Left lung (tissue), 14 donors: ENCODE results near the gene PHRF1. TPM values are rescaled to one million over a fixed set of nuclear protein-coding genes. Genes with fewer than 3 reads are reported as not detected.
A peak's percentile ranks its signal among the peaks of the same experiment; 100 is the strongest.

ENCODE experiments used
- ATAC-seq: fragments of 200-7000 bp; cut with Tn5 transposase; one replicate; pipeline ENCODE4 v1.9.1; 2020; ENCODE audit warnings: moderate library complexity
- DNase-seq, 4 donors: peaks; one replicate each; pipeline ENCODE4 v3.0.0-alpha.2; 2013 to 2020
- H3K27ac ChIP-seq, 2 donors: fragments of 200-600 bp; sonication (generic) in 1 of 2; one replicate each; pipeline versions ENCODE4 v1.5.0 to v1.8.0; 2020 to 2021
- H3K27me3 ChIP-seq, 2 donors: fragments of 200-600 bp; sonication (generic) in 1 of 2; one replicate each; pipeline versions ENCODE4 v1.5.0 to v1.8.0; 2020 to 2021
- H3K36me3 ChIP-seq, 2 donors: fragments of 200-600 bp; sonication (generic) in 1 of 2; one replicate each; pipeline versions ENCODE4 v1.5.0 to v1.8.0; 2020 to 2021
- H3K4me1 ChIP-seq, 2 donors: fragments of 200-600 bp; one replicate each; pipeline ENCODE4 v1.8.0; 2021
- H3K4me3 ChIP-seq, 2 donors: fragments of 200-600 bp; sonication (generic) in 1 of 2; one replicate each; pipeline versions ENCODE4 v1.5.0 to v1.8.0; 2020 to 2021; ENCODE audit warnings: mild to moderate bottlenecking in 1 of 2
- H3K9me3 ChIP-seq, 2 donors: fragments of 200-600 bp; sonication (generic) in 1 of 2; one replicate each; pipeline versions ENCODE4 v1.5.0 to v1.8.0; 2020 to 2021
- CTCF ChIP-seq, 2 donors: fragments of 200-600 bp; sonication (generic) in 1 of 2; IDR thresholded peaks; one replicate each; pipeline versions ENCODE4 v1.5.0 to v1.8.0; 2021; ENCODE audit warnings: antibody characterized with exemption in 2 of 2
- intact Hi-C, 2 donors: fragments of 100-400 bp; cut with DNase I; formaldehyde crosslinking; loops; one replicate each; pipeline versions ENCODE4 v1.11.2 to v1.14.2; 2022
- long read RNA-seq, 12 donors: library from polyadenylated mRNA in 2 of 12; unstranded in 2 of 12; transcript quantifications; one replicate each; pipeline ENCODE4 v2.0.0 and lab custom pipeline, GENCODE V29; 2019 to 2026
- polyA plus RNA-seq, 6 donors: library from polyadenylated mRNA; unstranded; fragments of 120-200 nt; gene quantifications; one replicate each; pipeline ENCODE4 v1.2.1, GENCODE V29; 2013; ENCODE audit not compliant: insufficient read length in 6 of 6
- total RNA-seq, 2 donors: library from RNA; stranded (reverse); fragmentation: NEBNext Ultra II Directional; extraction: Animal tissue kit (Norgen Biotek cat#: 25700); gene quantifications; one replicate each; pipeline ENCODE4 v1.2.1, GENCODE V29; 2021
- donor health status: DM: no; HTN: yes; CAD: no.
- donor health status: DM: no; HTN: no; CAD: no.

PHRF1 gene
- total RNA-seq (10 to 100 TPM; 23.9 to 32.7 TPM), polyA plus RNA-seq (10 to 100 TPM; 18.6 to 29.5 (median 23.5) TPM)
- long read RNA-seq, donor 1, partial matches to known transcripts, result 5 of 5 reads
- long read RNA-seq, donor 1, other reads (novel, unspliced or antisense), result 0 of 5 reads
- long read RNA-seq, donor 2, full-length matches to known transcripts, result 1 of 6 reads
- long read RNA-seq, donor 2, partial matches to known transcripts, result 5 of 6 reads
- long read RNA-seq, donor 2, other reads (novel, unspliced or antisense), result 0 of 6 reads
- long read RNA-seq, donor 3, full-length matches to known transcripts, result 1 of 1 reads
- long read RNA-seq, donor 3, partial matches to known transcripts, result 0 of 1 reads
- long read RNA-seq, donor 3, other reads (novel, unspliced or antisense), result 0 of 1 reads
- long read RNA-seq, donor 4, partial matches to known transcripts, result 6 of 6 reads
- long read RNA-seq, donor 4, other reads (novel, unspliced or antisense), result 0 of 6 reads
- long read RNA-seq, donor 5, partial matches to known transcripts, result 6 of 6 reads
- long read RNA-seq, donor 5, other reads (novel, unspliced or antisense), result 0 of 6 reads
- long read RNA-seq, donor 6, result 0 reads
- long read RNA-seq, donor 7, result 0 reads
- long read RNA-seq, donor 8, partial matches to known transcripts, result 10 of 10 reads
- long read RNA-seq, donor 8, other reads (novel, unspliced or antisense), result 0 of 10 reads
- long read RNA-seq, donor 9, result 0 reads
- long read RNA-seq, donor 10, partial matches to known transcripts, result 4 of 4 reads
- long read RNA-seq, donor 10, other reads (novel, unspliced or antisense), result 0 of 4 reads
- long read RNA-seq, donor 11, partial matches to known transcripts, result 5 of 5 reads
- long read RNA-seq, donor 11, other reads (novel, unspliced or antisense), result 0 of 5 reads
- long read RNA-seq, donor 12, result 0 reads

GRCh38 chr11:575996-576768, at the start of gene PHRF1:
PHRF1 (plus strand) TSS chr11:576470; CDS start chr11:581513, 5,043 bp downstream.
- peaks cover 25 to 66% of the 10 kb centered on the region in 2 donors for H3K4me1 ChIP-seq
- no peaks in the 10 kb centered on the region for H3K36me3 ChIP-seq
- ATAC-seq, result peak; percentile 90
- H3K27ac ChIP-seq, result peak within 1 kb of the TSS; percentile 87 to 95
- H3K9me3 ChIP-seq, result no peaks in the 10 kb centered on the region
- peaks cover 4 to 22% of the 10 kb centered on the region in 2 donors for H3K27me3 ChIP-seq
- intact Hi-C loops, result no loop called here
- TF ChIP-seq CTCF (IDR thresholded peaks at IDR 0.05), result no peak
- peak within 1 kb of the TSS; percentile 76 for H3K4me3 ChIP-seq
- peak; percentile 94 to 98 (median 96) for DNase-seq

- H3K27ac ChIP-seq, result no peak overlapping the region
- TF ChIP-seq CTCF (IDR thresholded peaks at IDR 0.05), result no peak
- peaks cover 0 to 27% of the 10 kb centered on the region in 2 donors for H3K36me3 ChIP-seq
- ATAC-seq (no peak), DNase-seq (no peak)
- H3K4me1 ChIP-seq, result peaks cover 0 to 2% of the 10 kb centered on the region in 2 donors
- no peak overlapping the region for H3K4me3 ChIP-seq
- intact Hi-C loops, result no loop called here
- H3K9me3 ChIP-seq, result no peaks in the 10 kb centered on the region
- no peaks in the 10 kb centered on the region for H3K27me3 ChIP-seq
These were observed 48.0 kb upstream of the PHRF1 start for GRCh38 chr11:528166-528814.

GRCh38 chr11:528815-529727, 47.2 kb upstream of the PHRF1 start:
- TF ChIP-seq CTCF (IDR thresholded peaks at IDR 0.05), result no peak
- Histone ChIP-seq H3K4me3 (no peak overlapping the region), H3K27ac (no peak overlapping the region), H3K36me3 (peaks cover 0 to 32% of the 10 kb centered on the region in 2 donors), H3K27me3 (no peaks in the 10 kb centered on the region), H3K4me1 (peaks cover 0 to 10% of the 10 kb centered on the region in 2 donors), H3K9me3 (no peaks in the 10 kb centered on the region)
- ATAC-seq (no peak), DNase-seq (no peak)
- intact Hi-C loops, result no loop called here

GRCh38 chr11:529728-530411, 46.4 kb upstream of the PHRF1 start:
- no peak overlapping the region for H3K27ac ChIP-seq

More at GRCh38 chr11:529728-530411, 46.4 kb upstream of the PHRF1 start:
- H3K36me3 ChIP-seq, result peaks cover 0 to 32% of the 10 kb centered on the region in 2 donors
- no peak for DNase-seq
- no peak for ATAC-seq
- intact Hi-C loops, result no loop called here
- no peaks in the 10 kb centered on the region for H3K27me3 ChIP-seq
- no peak overlapping the region for H3K4me3 ChIP-seq
- H3K9me3 ChIP-seq, result no peaks in the 10 kb centered on the region
- no peak for TF ChIP-seq CTCF (IDR thresholded peaks at IDR 0.05)
- peaks cover 0 to 18% of the 10 kb centered on the region in 2 donors for H3K4me1 ChIP-seq
